OCI-LY3 (cell line): ENCODE measurements around the gene LPAR3.

Source experiments
- EZH2phosphoT487 ChIP-seq: fragments of 200-600 bp; shearing (Covaris generic); IDR thresholded peaks from 2 replicates; pipeline ENCODE4 v1.6.1; 2018; ENCODE audit warnings: antibody characterized with exemption, mixed run types, low read depth
- TF ChIP-seq, protein P1 (sequence below): fragments of 200-600, 300-600 bp; sonication (generic); IDR thresholded peaks from 2 replicates; pipeline ENCODE4 v1.5.1; 2014; ENCODE audit warnings: antibody characterized with exemption, low read length, low read depth

DNA sequence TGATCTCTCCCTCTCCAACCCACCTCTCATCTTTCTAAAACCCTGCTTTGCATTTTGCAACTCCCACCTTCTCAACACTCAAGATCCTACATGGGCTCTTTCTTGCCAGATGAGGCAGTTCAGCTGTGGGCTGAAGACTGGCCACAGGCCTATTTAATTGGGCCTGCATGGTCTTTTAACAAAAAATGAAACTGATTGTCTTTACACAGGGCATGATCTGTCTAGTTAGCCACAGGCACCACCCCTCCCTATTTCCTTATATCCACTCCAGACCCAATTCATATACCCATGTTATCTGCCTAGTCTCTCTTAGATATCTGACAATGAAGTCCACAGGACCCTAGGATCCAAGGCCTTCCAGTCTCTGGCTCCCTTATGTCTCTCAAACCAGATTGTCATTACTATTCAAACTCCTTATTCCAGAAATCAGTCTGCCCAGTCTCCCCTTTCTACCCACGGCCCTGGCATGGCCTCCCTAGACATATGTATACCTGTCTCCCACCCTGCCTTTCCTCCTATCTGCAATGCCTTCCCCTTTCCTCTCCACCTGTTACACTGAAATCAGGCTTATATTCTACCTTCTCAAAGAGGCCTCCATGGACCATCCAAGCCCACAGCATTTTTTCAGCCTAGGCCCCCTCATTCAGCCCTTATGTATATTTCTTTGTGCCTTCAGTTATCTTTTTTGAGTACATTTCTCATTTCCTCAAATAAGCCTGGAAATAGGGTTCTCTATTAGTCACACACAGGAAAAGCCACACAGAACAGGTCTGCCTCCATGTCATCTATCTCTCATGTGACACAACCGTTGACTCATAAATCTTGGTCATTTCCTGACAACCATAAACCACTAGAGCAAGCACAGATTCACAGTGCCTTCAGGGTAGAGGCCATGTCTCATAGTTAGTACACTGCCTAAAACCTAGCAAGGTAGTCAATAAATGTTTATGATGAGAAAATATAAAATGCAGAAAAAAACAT, 39.0 kb downstream of the LPAR3 start:
- TF ChIP-seq, protein P1, sequence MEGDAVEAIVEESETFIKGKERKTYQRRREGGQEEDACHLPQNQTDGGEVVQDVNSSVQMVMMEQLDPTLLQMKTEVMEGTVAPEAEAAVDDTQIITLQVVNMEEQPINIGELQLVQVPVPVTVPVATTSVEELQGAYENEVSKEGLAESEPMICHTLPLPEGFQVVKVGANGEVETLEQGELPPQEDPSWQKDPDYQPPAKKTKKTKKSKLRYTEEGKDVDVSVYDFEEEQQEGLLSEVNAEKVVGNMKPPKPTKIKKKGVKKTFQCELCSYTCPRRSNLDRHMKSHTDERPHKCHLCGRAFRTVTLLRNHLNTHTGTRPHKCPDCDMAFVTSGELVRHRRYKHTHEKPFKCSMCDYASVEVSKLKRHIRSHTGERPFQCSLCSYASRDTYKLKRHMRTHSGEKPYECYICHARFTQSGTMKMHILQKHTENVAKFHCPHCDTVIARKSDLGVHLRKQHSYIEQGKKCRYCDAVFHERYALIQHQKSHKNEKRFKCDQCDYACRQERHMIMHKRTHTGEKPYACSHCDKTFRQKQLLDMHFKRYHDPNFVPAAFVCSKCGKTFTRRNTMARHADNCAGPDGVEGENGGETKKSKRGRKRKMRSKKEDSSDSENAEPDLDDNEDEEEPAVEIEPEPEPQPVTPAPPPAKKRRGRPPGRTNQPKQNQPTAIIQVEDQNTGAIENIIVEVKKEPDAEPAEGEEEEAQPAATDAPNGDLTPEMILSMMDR, result no peak
- TF ChIP-seq EZH2phosphoT487, result no peak
